ENCODE data around the gene SOX18. TPM values are rescaled to one million over a fixed set of nuclear protein-coding genes. Genes with fewer than 3 reads are reported as not detected.

The SOX18 gene
- total and polyA plus RNA-seq, 2 of the 13 experiments (the other 11 are each of a cell fraction or from before 2014, with no cell fraction given) = 1.6 to 1.9 TPM

GRCh38 chr20:64092258-64093012 is 43.0 kb upstream of the SOX18 start (continued):
- peak; percentile 80; the same call in 1 of the 2 replicates for TF ChIP-seq ZNF646 (CRISPR knock-in tag; IDR thresholded peaks at IDR 0.05)
- TF ChIP-seq YEATS2 (CRISPR knock-in tag; IDR thresholded peaks at IDR 0.05; ENCODE audit: borderline replicate concordance) = no peak
- TF ChIP-seq ZMYM2 (CRISPR knock-in tag; IDR thresholded peaks at IDR 0.05) = 0 out of 2 replicates have a peak, but pooled peaks have one; percentile 8
- TF ChIP-seq TRIM24 (CRISPR knock-in tag; IDR thresholded peaks at IDR 0.05) = 0 out of 2 replicates have a peak, but pooled peaks have one; percentile 35
- 0 out of 2 replicates have a peak, but pooled peaks have one; percentile 28 for TF ChIP-seq DNMT1 (CRISPR knock-in tag; IDR thresholded peaks at IDR 0.05)
- 0 out of 2 replicates have a peak, but pooled peaks have one; percentile 55 for TF ChIP-seq ZNF572 (CRISPR knock-in tag; IDR thresholded peaks at IDR 0.05)

All from HepG2 (cell line).